Spleen (tissue), 7 donors: ENCODE measurements around the gene ADA.

ENCODE experiments used
- POLR2A ChIP-seq, 3 donors: fragments of 450-650 bp; IDR thresholded peaks; one replicate each; pipeline ENCODE4 v1.5.1; 2017; ENCODE audit warnings: antibody characterized with exemption in 3 of 3, mild to moderate bottlenecking in 1 of 3
- TF ChIP-seq, protein P1 (sequence below), 11 experiments: fragments of 200-600 bp in 7 of 11; fragments of 450-650 bp in 4 of 11; sonication (generic) in 4 of 11; IDR thresholded peaks in 8 of 11; conservative IDR thresholded peaks in 3 of 11; 1 replicate in 7 of 11; 2 replicates in 4 of 11; pipeline versions ENCODE4 v1.4.0 to v1.8.0; 2016 to 2021; ENCODE audit warnings: antibody characterized with exemption in 11 of 11, inconsistent platforms in 4 of 11, mild to moderate bottlenecking in 1 of 11
- donor health status: DM: no; HTN: no; CAD: no; lungs with moderate emphysema.
- donor health status: DM: no; HTN: no; CAD: no.
- donor health status: DM: no; HTN: no; CAD: no.

DNA sequence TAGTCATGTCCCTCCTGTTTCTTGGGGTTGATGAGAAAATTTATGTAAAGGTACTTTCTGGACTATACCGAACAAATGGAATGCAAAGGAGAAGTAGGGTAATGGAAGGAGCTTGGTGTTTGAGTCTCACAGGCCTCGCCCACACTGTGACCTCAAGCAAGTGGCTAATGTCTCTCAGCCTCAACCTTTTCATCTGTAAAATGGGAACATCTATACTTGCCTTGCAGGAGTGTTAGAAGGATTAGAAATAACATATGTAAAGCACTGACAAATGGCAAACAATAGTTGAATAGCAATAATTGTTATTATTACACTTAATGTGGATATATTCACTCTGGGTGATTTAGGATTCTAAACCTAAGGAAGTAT is 78.0 kb downstream of the ADA start:
- TF ChIP-seq, protein P1, sequence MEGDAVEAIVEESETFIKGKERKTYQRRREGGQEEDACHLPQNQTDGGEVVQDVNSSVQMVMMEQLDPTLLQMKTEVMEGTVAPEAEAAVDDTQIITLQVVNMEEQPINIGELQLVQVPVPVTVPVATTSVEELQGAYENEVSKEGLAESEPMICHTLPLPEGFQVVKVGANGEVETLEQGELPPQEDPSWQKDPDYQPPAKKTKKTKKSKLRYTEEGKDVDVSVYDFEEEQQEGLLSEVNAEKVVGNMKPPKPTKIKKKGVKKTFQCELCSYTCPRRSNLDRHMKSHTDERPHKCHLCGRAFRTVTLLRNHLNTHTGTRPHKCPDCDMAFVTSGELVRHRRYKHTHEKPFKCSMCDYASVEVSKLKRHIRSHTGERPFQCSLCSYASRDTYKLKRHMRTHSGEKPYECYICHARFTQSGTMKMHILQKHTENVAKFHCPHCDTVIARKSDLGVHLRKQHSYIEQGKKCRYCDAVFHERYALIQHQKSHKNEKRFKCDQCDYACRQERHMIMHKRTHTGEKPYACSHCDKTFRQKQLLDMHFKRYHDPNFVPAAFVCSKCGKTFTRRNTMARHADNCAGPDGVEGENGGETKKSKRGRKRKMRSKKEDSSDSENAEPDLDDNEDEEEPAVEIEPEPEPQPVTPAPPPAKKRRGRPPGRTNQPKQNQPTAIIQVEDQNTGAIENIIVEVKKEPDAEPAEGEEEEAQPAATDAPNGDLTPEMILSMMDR (IDR thresholded peaks at IDR 0.05 in 8 of 11, conservative IDR thresholded peaks at IDR 0.05 in 3 of 11) = no peak
- no peak for TF ChIP-seq POLR2A (IDR thresholded peaks at IDR 0.05)
